Mucosa of rectum (tissue), 2 donors: ENCODE data around the gene SPACA6.

ENCODE experiments used
- H3K27ac ChIP-seq, 2 donors: one replicate each; pipeline ENCODE4 v1.7.0; 2013; ENCODE audit warnings: inconsistent platforms in 2 of 2, low read depth in 2 of 2, low read length in 2 of 2
- H3K27me3 ChIP-seq, 2 donors: one replicate each; pipeline ENCODE4 v1.7.0; 2013; ENCODE audit warnings: low read length in 2 of 2; ENCODE audit not compliant: control insufficient read depth in 2 of 2, insufficient read depth in 2 of 2
- H3K36me3 ChIP-seq, 2 donors: one replicate each; pipeline ENCODE4 v1.7.0; 2013; ENCODE audit warnings: low read length in 2 of 2; ENCODE audit not compliant: control insufficient read depth in 2 of 2, insufficient read depth in 2 of 2
- H3K4me1 ChIP-seq, 2 donors: one replicate each; pipeline ENCODE4 v1.7.0; 2013; ENCODE audit warnings: low read length in 2 of 2, mild to moderate bottlenecking in 1 of 2; ENCODE audit not compliant: control insufficient read depth in 2 of 2, insufficient read depth in 2 of 2
- H3K4me3 ChIP-seq, 2 donors: one replicate each; pipeline ENCODE4 v1.7.0; 2013; ENCODE audit warnings: low read length in 2 of 2
- H3K9ac ChIP-seq, 2 donors: one replicate each; pipeline ENCODE4 v1.7.0; 2013; ENCODE audit warnings: low read length in 2 of 2, low read depth in 1 of 2, mild to moderate bottlenecking in 1 of 2
- H3K9me3 ChIP-seq, 2 donors: one replicate each; pipeline ENCODE4 v1.7.0; 2013; ENCODE audit warnings: low read length in 2 of 2; ENCODE audit not compliant: control insufficient read depth in 2 of 2
- donor health status: healthy.
- donor health status: Normal muscosa, but diverticular disease.

SPACA6 gene

GRCh38 chr19:51713319-51714285 lies 20.5 kb downstream of the SPACA6 start:
- no peak overlapping the region for H3K4me3 ChIP-seq
- no peaks in the 10 kb centered on the region for H3K4me1 ChIP-seq
- H3K36me3 ChIP-seq: no peaks in the 10 kb centered on the region
- H3K9me3 ChIP-seq: no peaks in the 10 kb centered on the region
- H3K27ac ChIP-seq: no peak overlapping the region
- H3K9ac ChIP-seq: no peak overlapping the region
- no peaks in the 10 kb centered on the region for H3K27me3 ChIP-seq

- Histone ChIP-seq H3K4me3 (no peak overlapping the region), H3K27ac (no peak overlapping the region), H3K27me3 (peaks cover 0 to 2% of the 10 kb centered on the region in 2 donors), H3K9ac (no peak overlapping the region), H3K4me1 (no peaks in the 10 kb centered on the region), H3K36me3 (no peaks in the 10 kb centered on the region), H3K9me3 (no peaks in the 10 kb centered on the region)
Measured at GRCh38 chr19:51714848-51715247, 21.7 kb downstream of the SPACA6 start.

- Histone ChIP-seq H3K36me3 (no peaks in the 10 kb centered on the region), H3K4me3 (no peak overlapping the region), H3K9me3 (no peaks in the 10 kb centered on the region), H3K27ac (no peak overlapping the region), H3K27me3 (peaks cover 0 to 4% of the 10 kb centered on the region in 2 donors), H3K9ac (no peak overlapping the region), H3K4me1 (no peaks in the 10 kb centered on the region)
Measured at GRCh38 chr19:51715850-51716249, 22.7 kb downstream of the SPACA6 start.

- H3K4me1 ChIP-seq: no peaks in the 10 kb centered on the region
- H3K9me3 ChIP-seq: no peaks in the 10 kb centered on the region
- no peak overlapping the region for H3K9ac ChIP-seq
- no peaks in the 10 kb centered on the region for H3K36me3 ChIP-seq
- H3K27ac ChIP-seq: no peak overlapping the region
- peaks cover 0 to 7% of the 10 kb centered on the region in 2 donors for H3K27me3 ChIP-seq
- no peak overlapping the region for H3K4me3 ChIP-seq
Measured at GRCh38 chr19:51716925-51717324, 23.8 kb downstream of the SPACA6 start.

GRCh38 chr19:51719251-51719988 lies 26.3 kb downstream of the SPACA6 start:
- Histone ChIP-seq H3K36me3 (no peaks in the 10 kb centered on the region), H3K4me1 (no peaks in the 10 kb centered on the region), H3K27me3 (peaks cover 5 to 10% of the 10 kb centered on the region in 2 donors), H3K4me3 (peak overlapping the region in 1 of 2 donors; percentile 22), H3K9me3 (no peaks in the 10 kb centered on the region), H3K9ac (no peak overlapping the region), H3K27ac (no peak overlapping the region)

GRCh38 chr19:51721905-51722304 lies 28.8 kb downstream of the SPACA6 start:
- Histone ChIP-seq H3K27ac (no peak overlapping the region), H3K4me1 (no peaks in the 10 kb centered on the region), H3K9ac (no peak overlapping the region), H3K36me3 (no peaks in the 10 kb centered on the region), H3K27me3 (peaks cover 5 to 10% of the 10 kb centered on the region in 2 donors), H3K4me3 (no peak overlapping the region), H3K9me3 (no peaks in the 10 kb centered on the region)

GRCh38 chr19:51722492-51722891 lies 29.4 kb downstream of the SPACA6 start:
- Histone ChIP-seq H3K4me1 (no peaks in the 10 kb centered on the region), H3K27ac (no peak overlapping the region), H3K4me3 (no peak overlapping the region), H3K9ac (no peak overlapping the region), H3K9me3 (no peaks in the 10 kb centered on the region), H3K27me3 (peaks cover 5 to 11% of the 10 kb centered on the region in 2 donors), H3K36me3 (no peaks in the 10 kb centered on the region)

GRCh38 chr19:51724543-51724942 lies 31.4 kb downstream of the SPACA6 start:
- peaks cover 5 to 11% of the 10 kb centered on the region in 2 donors for H3K27me3 ChIP-seq
- no peak overlapping the region for H3K9ac ChIP-seq
- H3K4me1 ChIP-seq: no peaks in the 10 kb centered on the region
- no peak overlapping the region for H3K27ac ChIP-seq
- no peaks in the 10 kb centered on the region for H3K9me3 ChIP-seq
- no peak overlapping the region for H3K4me3 ChIP-seq
- no peaks in the 10 kb centered on the region for H3K36me3 ChIP-seq

GRCh38 chr19:51726049-51726448 lies 32.9 kb downstream of the SPACA6 start:
- no peaks in the 10 kb centered on the region for H3K36me3 ChIP-seq
- H3K9ac ChIP-seq: no peak overlapping the region
- peaks cover 5 to 6% of the 10 kb centered on the region in 2 donors for H3K27me3 ChIP-seq
- H3K4me1 ChIP-seq: no peaks in the 10 kb centered on the region
- no peak overlapping the region for H3K27ac ChIP-seq
- no peak overlapping the region for H3K4me3 ChIP-seq
- no peaks in the 10 kb centered on the region for H3K9me3 ChIP-seq

- Histone ChIP-seq H3K9ac (no peak overlapping the region), H3K27ac (no peak overlapping the region), H3K9me3 (no peaks in the 10 kb centered on the region), H3K36me3 (no peaks in the 10 kb centered on the region), H3K27me3 (peaks cover 5% of the 10 kb centered on the region in 2 donors), H3K4me3 (no peak overlapping the region), H3K4me1 (no peaks in the 10 kb centered on the region)
Measured at GRCh38 chr19:51727349-51727880, 34.3 kb downstream of the SPACA6 start.
